Thoracic aorta (tissue), 2 donors: Measurements from ENCODE around the gene OCA2. TPM values are rescaled to one million over a fixed set of nuclear protein-coding genes. Genes with fewer than 3 reads are reported as not detected.

Experiments used
- ATAC-seq: fragments of 150-250 bp; one replicate; pipeline ENCODE4 v1.8.0; 2017; ENCODE audit warnings: low read depth; ENCODE audit not compliant: insufficient number of reproducible peaks, low FRiP score
- DNase-seq: peaks from one replicate; pipeline ENCODE4 v3.0.0-alpha.2; 2020; ENCODE audit warnings: low spot score
- H3K27ac ChIP-seq, 2 donors: fragments of 200-600 bp; sonication (generic); 1 replicate in 1 of 2; 2 replicates in 1 of 2; pipeline ENCODE4 v1.5.1; 2016; ENCODE audit warnings: mild to moderate bottlenecking in 2 of 2, moderate library complexity in 2 of 2
- H3K27me3 ChIP-seq: fragments of 200-600 bp; sonication (generic); replicated peaks from 2 replicates; pipeline ENCODE4 v1.6.0; 2016; ENCODE audit warnings: mild to moderate bottlenecking; ENCODE audit not compliant: insufficient read depth
- H3K36me3 ChIP-seq: fragments of 200-600 bp; sonication (generic); one replicate; pipeline ENCODE4 v1.5.1; 2016
- H3K4me1 ChIP-seq, 2 donors: fragments of 200-600 bp; sonication (generic); 1 replicate in 1 of 2; 2 replicates in 1 of 2; pipeline versions ENCODE4 v1.5.1 to v1.6.0; 2016; ENCODE audit warnings: low read depth in 2 of 2, mild to moderate bottlenecking in 1 of 2; ENCODE audit not compliant: control insufficient read depth in 1 of 2
- H3K4me3 ChIP-seq: fragments of 200-600 bp; sonication (generic); 2 replicates; pipeline ENCODE4 v1.5.1; 2016; ENCODE audit warnings: mild to moderate bottlenecking
- H3K9me3 ChIP-seq: fragments of 200-600 bp; sonication (generic); 2 replicates; pipeline ENCODE4 v1.5.1; 2016
- CTCF ChIP-seq: fragments of 200-600 bp; sonication (generic); IDR thresholded peaks from one replicate; pipeline ENCODE4 v1.5.1; 2019; ENCODE audit warnings: antibody characterized with exemption
- total RNA-seq, 2 donors: library from RNA; depleted of rRNA; stranded (reverse); fragments of >200 nt; gene quantifications; one replicate each; pipeline versions ENCODE4 v1.1.0 to v1.2.3, GENCODE V29; 2016

The OCA2 gene
- total RNA-seq, 2 donors from 2014 or later: 8.0 to 14.8 TPM

- Histone ChIP-seq H3K4me1 (no peaks in the 10 kb centered on the region), H3K9me3 (no peaks in the 10 kb centered on the region), H3K27ac (no peak overlapping the region), H3K27me3 (no peaks in the 10 kb centered on the region), H3K36me3 (no peaks in the 10 kb centered on the region), H3K4me3 (no peak overlapping the region)
- TF ChIP-seq CTCF: no peak
- no peak for DNase-seq
- no peak for ATAC-seq
Measured at GRCh38 chr15:27868828-27869404, 230.2 kb downstream of the OCA2 start.

- no peaks in the 10 kb centered on the region for H3K27me3 ChIP-seq
- TF ChIP-seq CTCF: no peak
- no peak for ATAC-seq
- no peak overlapping the region for H3K27ac ChIP-seq
- H3K9me3 ChIP-seq: no peaks in the 10 kb centered on the region
- no peaks in the 10 kb centered on the region for H3K4me1 ChIP-seq
- no peak for DNase-seq
- H3K36me3 ChIP-seq: no peaks in the 10 kb centered on the region
- no peak overlapping the region for H3K4me3 ChIP-seq
Measured at GRCh38 chr15:27867861-27868260, 231.3 kb downstream of the OCA2 start.

GRCh38 chr15:27866505-27867165 lies 232.5 kb downstream of the OCA2 start:
- H3K4me3 ChIP-seq: no peak overlapping the region
- H3K27ac ChIP-seq: no peak overlapping the region
- no peak for TF ChIP-seq CTCF
- H3K9me3 ChIP-seq: no peaks in the 10 kb centered on the region
- DNase-seq (no peak), ATAC-seq (no peak)
- no peaks in the 10 kb centered on the region for H3K36me3 ChIP-seq
- H3K4me1 ChIP-seq: no peaks in the 10 kb centered on the region
- no peaks in the 10 kb centered on the region for H3K27me3 ChIP-seq

- no peaks in the 10 kb centered on the region for H3K9me3 ChIP-seq
- no peaks in the 10 kb centered on the region for H3K27me3 ChIP-seq
- no peak overlapping the region for H3K4me3 ChIP-seq
- DNase-seq: no peak
- no peak overlapping the region for H3K27ac ChIP-seq
- H3K36me3 ChIP-seq: no peaks in the 10 kb centered on the region
- no peak for ATAC-seq
- TF ChIP-seq CTCF: no peak
- H3K4me1 ChIP-seq: no peaks in the 10 kb centered on the region
Measured at GRCh38 chr15:27865926-27866325, 233.2 kb downstream of the OCA2 start.

GRCh38 chr15:27865323-27865922 lies 233.7 kb downstream of the OCA2 start:
- H3K4me3 ChIP-seq: no peak overlapping the region
- H3K27me3 ChIP-seq: no peaks in the 10 kb centered on the region
- no peak for TF ChIP-seq CTCF
- no peaks in the 10 kb centered on the region for H3K9me3 ChIP-seq
- no peak overlapping the region for H3K27ac ChIP-seq
- ATAC-seq: no peak
- H3K36me3 ChIP-seq: no peaks in the 10 kb centered on the region
- H3K4me1 ChIP-seq: no peaks in the 10 kb centered on the region
- DNase-seq: no peak
